Panc1 (cell line): ENCODE measurements around the gene ONECUT3. TPM values are rescaled to one million over a fixed set of nuclear protein-coding genes. Genes with fewer than 3 reads are reported as not detected.

Source experiments
- ATAC-seq: fragments of 200-7000 bp; cut with Tn5 transposase; 2 replicates; pipeline ENCODE4 v1.9.1; 2020; ENCODE audit warnings: mild to moderate bottlenecking, moderate library complexity
- BruUV-seq: library from RNA; stranded (reverse); fragments of 400-500 nt; replicated peaks from 2 replicates; lab custom pipeline; 2021; lab: Mats Ljungman, UMichigan
- CTCF ChIA-PET: fragments of 300-600 bp; sonication (Branson Sonifier 250); formaldehyde crosslinking; loops from one replicate; lab custom pipeline; 2022; ENCODE audit warnings: antibody characterized with exemption; lab: Charles Lee
- POLR2A ChIA-PET: fragments of 300-600 bp; sonication (Branson Sonifier 250); formaldehyde crosslinking; loops from one replicate; lab custom pipeline; 2022; ENCODE audit warnings: antibody characterized with exemption; lab: Charles Lee
- DNase-seq: peaks from one replicate; pipeline ENCODE4 v3.0.0-alpha.2; 2010; ENCODE audit warnings: low read depth, low spot score
- H3K27ac ChIP-seq: 2 replicates; pipeline ENCODE4 v1.5.1; 2011; ENCODE audit warnings: mild to moderate bottlenecking, low read length, inconsistent platforms
- H3K27me3 ChIP-seq: fragments of 200-500 bp; sonication (Bioruptor generic); 2 replicates; pipeline ENCODE4 v1.6.0; 2014; ENCODE audit warnings: low read length, inconsistent platforms; ENCODE audit not compliant: control insufficient read depth, insufficient read depth
- H3K36me3 ChIP-seq: fragments of 200-500 bp; sonication (Bioruptor generic); 2 replicates; pipeline ENCODE4 v1.5.1; 2014; ENCODE audit warnings: inconsistent platforms, mild to moderate bottlenecking, low read length, moderate library complexity; ENCODE audit not compliant: control insufficient read depth, insufficient read depth
- H3K4me1 ChIP-seq: 2 replicates; pipeline ENCODE4 v1.5.1; 2011; ENCODE audit warnings: inconsistent platforms, mild to moderate bottlenecking, low read length, moderate library complexity; ENCODE audit not compliant: control insufficient read depth, insufficient read depth
- H3K4me3 ChIP-seq, 2 experiments: 2 replicates each; pipeline ENCODE4 v1.5.1; 2011 to 2012; ENCODE audit warnings: low read depth in 2 of 2, low read length in 2 of 2, mild to moderate bottlenecking in 2 of 2, inconsistent platforms in 1 of 2, moderate library complexity in 1 of 2
- H3K9me3 ChIP-seq: fragments of 200-500 bp; sonication (Bioruptor generic); 2 replicates; pipeline ENCODE4 v1.5.1; 2014; ENCODE audit warnings: low read depth, mild to moderate bottlenecking, inconsistent platforms, low read length, moderate library complexity; ENCODE audit not compliant: control insufficient read depth, insufficient read depth
- POLR2AphosphoS5 ChIP-seq: IDR thresholded peaks from 2 replicates; pipeline ENCODE4 v1.6.1; 2012; ENCODE audit warnings: mild to moderate bottlenecking, low read depth, low read length, moderate library complexity
- SIN3A ChIP-seq: IDR thresholded peaks from 2 replicates; pipeline ENCODE4 v1.6.1; 2012; ENCODE audit warnings: low read depth, mild to moderate bottlenecking, low read length, moderate library complexity, borderline replicate concordance; ENCODE audit not compliant: insufficient read depth
- TCF7L2 ChIP-seq: IDR thresholded peaks from 2 replicates; pipeline ENCODE4 v1.6.1; 2011; ENCODE audit warnings: mild to moderate bottlenecking, low read depth, low read length, inconsistent platforms
- in situ Hi-C: cut with HindIII; loops from 2 replicates; pipeline ENCODE4 v1.10.0; 2016; ENCODE audit warnings: low sequenced_read_pairs, low pct_unique_long_range_greater_than_20kb
- intact Hi-C: fragments of 100-400 bp; cut with micrococcal nuclease; formaldehyde crosslinking; loops from one replicate; pipeline ENCODE4 v1.10.0; 2022; ENCODE audit not compliant: unreplicated experiment
- total RNA-seq: library from RNA; stranded (reverse); gene quantifications from one replicate; pipeline ENCODE4 v1.2.1, GENCODE V29; 2021; ENCODE audit not compliant: unreplicated experiment
- TF ChIP-seq, protein P1 (sequence below): fragments of 450-650 bp; IDR thresholded peaks from 2 replicates; pipeline ENCODE4 v1.5.1; 2017; ENCODE audit warnings: mild to moderate bottlenecking
- TF ChIP-seq, protein P2 (sequence below), 2 experiments: IDR thresholded peaks; 2 replicates each; pipeline ENCODE4 v1.6.1; 2011 to 2012; ENCODE audit warnings: low read depth in 2 of 2, control low read depth in 1 of 2, low read length in 1 of 2, mild to moderate bottlenecking in 1 of 2, moderate library complexity in 1 of 2; ENCODE audit not compliant: insufficient read depth in 1 of 2

Gene ONECUT3
- total RNA-seq, 1 experiment from 2014 or later: 16.5 TPM

DNA sequence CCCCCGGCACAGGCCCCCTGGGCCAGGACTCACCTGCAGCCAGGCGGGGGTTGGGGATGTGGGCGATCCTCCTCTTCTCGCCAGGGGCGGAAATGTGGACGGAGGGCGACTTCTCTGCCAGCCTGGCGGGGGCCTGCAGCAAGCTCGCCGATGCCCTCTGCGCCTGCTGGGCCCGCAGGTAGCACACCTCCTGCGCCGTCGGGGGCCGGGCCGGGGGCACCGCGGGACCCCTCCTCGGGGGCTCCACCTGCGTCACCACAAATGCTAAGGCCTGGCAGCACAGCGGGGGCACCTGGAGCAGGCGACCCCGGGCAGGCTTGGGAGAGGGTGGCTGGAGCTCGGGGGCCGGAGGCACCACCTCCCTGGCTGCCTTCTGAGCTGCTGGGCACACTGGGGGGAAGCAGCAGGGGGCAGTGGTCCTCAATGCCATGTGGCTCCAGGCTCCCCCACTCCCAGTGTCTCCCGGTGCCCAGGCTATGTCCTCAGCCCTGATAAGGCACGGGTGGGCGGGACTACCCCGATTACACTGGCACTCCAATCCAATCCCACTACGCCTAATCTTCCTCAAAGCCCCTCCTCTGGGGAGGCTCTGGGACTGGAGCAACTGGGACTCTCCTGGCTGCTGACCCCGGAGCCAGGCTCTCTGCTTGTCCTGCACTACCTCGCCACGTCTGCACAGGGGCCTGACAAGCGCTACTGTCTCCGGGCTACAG lies 70.4 kb downstream of the ONECUT3 start:
- no TSS peak for BruUV-seq
- in situ Hi-C loops (no loop called here), intact Hi-C loops (no loop called here)
- TF ChIP-seq, protein P1, sequence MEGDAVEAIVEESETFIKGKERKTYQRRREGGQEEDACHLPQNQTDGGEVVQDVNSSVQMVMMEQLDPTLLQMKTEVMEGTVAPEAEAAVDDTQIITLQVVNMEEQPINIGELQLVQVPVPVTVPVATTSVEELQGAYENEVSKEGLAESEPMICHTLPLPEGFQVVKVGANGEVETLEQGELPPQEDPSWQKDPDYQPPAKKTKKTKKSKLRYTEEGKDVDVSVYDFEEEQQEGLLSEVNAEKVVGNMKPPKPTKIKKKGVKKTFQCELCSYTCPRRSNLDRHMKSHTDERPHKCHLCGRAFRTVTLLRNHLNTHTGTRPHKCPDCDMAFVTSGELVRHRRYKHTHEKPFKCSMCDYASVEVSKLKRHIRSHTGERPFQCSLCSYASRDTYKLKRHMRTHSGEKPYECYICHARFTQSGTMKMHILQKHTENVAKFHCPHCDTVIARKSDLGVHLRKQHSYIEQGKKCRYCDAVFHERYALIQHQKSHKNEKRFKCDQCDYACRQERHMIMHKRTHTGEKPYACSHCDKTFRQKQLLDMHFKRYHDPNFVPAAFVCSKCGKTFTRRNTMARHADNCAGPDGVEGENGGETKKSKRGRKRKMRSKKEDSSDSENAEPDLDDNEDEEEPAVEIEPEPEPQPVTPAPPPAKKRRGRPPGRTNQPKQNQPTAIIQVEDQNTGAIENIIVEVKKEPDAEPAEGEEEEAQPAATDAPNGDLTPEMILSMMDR: no peak
- no peak for TF ChIP-seq TCF7L2
- no peak for TF ChIP-seq SIN3A
- TF ChIP-seq, protein P2, sequence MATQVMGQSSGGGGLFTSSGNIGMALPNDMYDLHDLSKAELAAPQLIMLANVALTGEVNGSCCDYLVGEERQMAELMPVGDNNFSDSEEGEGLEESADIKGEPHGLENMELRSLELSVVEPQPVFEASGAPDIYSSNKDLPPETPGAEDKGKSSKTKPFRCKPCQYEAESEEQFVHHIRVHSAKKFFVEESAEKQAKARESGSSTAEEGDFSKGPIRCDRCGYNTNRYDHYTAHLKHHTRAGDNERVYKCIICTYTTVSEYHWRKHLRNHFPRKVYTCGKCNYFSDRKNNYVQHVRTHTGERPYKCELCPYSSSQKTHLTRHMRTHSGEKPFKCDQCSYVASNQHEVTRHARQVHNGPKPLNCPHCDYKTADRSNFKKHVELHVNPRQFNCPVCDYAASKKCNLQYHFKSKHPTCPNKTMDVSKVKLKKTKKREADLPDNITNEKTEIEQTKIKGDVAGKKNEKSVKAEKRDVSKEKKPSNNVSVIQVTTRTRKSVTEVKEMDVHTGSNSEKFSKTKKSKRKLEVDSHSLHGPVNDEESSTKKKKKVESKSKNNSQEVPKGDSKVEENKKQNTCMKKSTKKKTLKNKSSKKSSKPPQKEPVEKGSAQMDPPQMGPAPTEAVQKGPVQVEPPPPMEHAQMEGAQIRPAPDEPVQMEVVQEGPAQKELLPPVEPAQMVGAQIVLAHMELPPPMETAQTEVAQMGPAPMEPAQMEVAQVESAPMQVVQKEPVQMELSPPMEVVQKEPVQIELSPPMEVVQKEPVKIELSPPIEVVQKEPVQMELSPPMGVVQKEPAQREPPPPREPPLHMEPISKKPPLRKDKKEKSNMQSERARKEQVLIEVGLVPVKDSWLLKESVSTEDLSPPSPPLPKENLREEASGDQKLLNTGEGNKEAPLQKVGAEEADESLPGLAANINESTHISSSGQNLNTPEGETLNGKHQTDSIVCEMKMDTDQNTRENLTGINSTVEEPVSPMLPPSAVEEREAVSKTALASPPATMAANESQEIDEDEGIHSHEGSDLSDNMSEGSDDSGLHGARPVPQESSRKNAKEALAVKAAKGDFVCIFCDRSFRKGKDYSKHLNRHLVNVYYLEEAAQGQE (IDR thresholded peaks at IDR 0.05; ENCODE audit: insufficient read depth in 1 of 2, low read depth in 2 of 2, low read length in 1 of 2): no peak
- no peak for TF ChIP-seq POLR2AphosphoS5
- ATAC-seq (no peak), DNase-seq (no peak)
- CTCF ChIA-PET: no interaction called here
- H3K27ac ChIP-seq: no peak overlapping the region; the same call in 1 of the 2 replicates
- H3K9me3 ChIP-seq: no peaks in the 10 kb centered on the region
- no peak overlapping the region for H3K4me3 ChIP-seq
- POLR2A ChIA-PET: no interaction called here
- H3K4me1 ChIP-seq: peaks cover 10% of the 10 kb centered on the region
- no peaks in the 10 kb centered on the region for H3K27me3 ChIP-seq
- H3K36me3 ChIP-seq: no peaks in the 10 kb centered on the region

DNA sequence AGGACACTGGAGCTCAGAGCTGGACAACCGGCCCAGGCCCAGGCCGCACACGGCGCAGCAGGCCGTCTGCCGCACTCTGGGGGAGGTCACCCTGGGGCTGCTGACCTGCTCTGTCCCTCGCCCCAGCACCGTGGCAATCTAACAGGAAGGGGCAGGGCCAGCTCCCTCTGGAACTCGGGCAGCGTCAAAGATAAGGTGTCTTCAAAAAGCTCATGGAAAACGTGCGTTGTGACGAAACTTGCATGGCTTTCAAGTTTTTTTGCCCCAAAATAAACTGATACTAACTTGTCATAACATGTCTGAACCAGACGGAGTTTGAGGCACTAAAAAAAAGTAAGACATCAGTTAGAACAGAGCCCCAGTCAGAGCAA lies 70.9 kb downstream of the ONECUT3 start:
- H3K9me3 ChIP-seq: no peaks in the 10 kb centered on the region
- TF ChIP-seq SIN3A (no peak), POLR2AphosphoS5 (no peak), TCF7L2 (no peak)
- TF ChIP-seq, protein P1: no peak
- TF ChIP-seq, protein P2 (IDR thresholded peaks at IDR 0.05; ENCODE audit: insufficient read depth in 1 of 2, low read depth in 2 of 2, low read length in 1 of 2): no peak
- intact Hi-C loops (no loop called here), in situ Hi-C loops (no loop called here)
- H3K27ac ChIP-seq: no peak overlapping the region; the same call in 1 of the 2 replicates
- ATAC-seq (no peak), DNase-seq (no peak)
- ChIA-PET CTCF (no interaction called here), POLR2A (no interaction called here)
- no peaks in the 10 kb centered on the region for H3K27me3 ChIP-seq
- H3K4me1 ChIP-seq: peaks cover 10% of the 10 kb centered on the region
- no peaks in the 10 kb centered on the region for H3K36me3 ChIP-seq
- BruUV-seq: TSS peak; percentile 69
- no peak overlapping the region for H3K4me3 ChIP-seq
